ENCODE measurements around the gene FIGNL2. TPM values are rescaled to one million over a fixed set of nuclear protein-coding genes. Genes with fewer than 3 reads are reported as not detected.

FIGNL2 gene
- 1.3 TPM for total RNA-seq
- long read RNA-seq, partial matches to known transcripts: 0 of 1 reads
- long read RNA-seq, other reads (novel, unspliced or antisense): 1 of 1 reads

- no peak for DNase-seq (ENCODE audit: low spot score)
These were observed at the start of gene FIGNL2 for GRCh38 chr12:51848326-51848727. TSS of gene FIGNL2 (minus strand) at chr12:51848718. CDS start at chr12:51822413, 26,305 bp downstream.

- DNase-seq (ENCODE audit: low spot score): peak; percentile 80
These were observed 48.7 kb upstream of the FIGNL2 start for GRCh38 chr12:51897181-51897580.

- DNase-seq (ENCODE audit: low spot score): no peak
These were observed 47.7 kb upstream of the FIGNL2 start for GRCh38 chr12:51896236-51896635.

GRCh38 chr12:51895378-51896135 lies 47.0 kb upstream of the FIGNL2 start:
- peak; percentile 88 for DNase-seq (ENCODE audit: low spot score)

GRCh38 chr12:51893786-51894185 lies 45.3 kb upstream of the FIGNL2 start:
- no peak for DNase-seq (ENCODE audit: low spot score)

- no peak for DNase-seq (ENCODE audit: low spot score)
These were observed 43.3 kb upstream of the FIGNL2 start for GRCh38 chr12:51891843-51892242.

- peak; percentile 76 for DNase-seq (ENCODE audit: low spot score)
These were observed 42.1 kb upstream of the FIGNL2 start for GRCh38 chr12:51890511-51891171.

- peak; percentile 45 for DNase-seq (ENCODE audit: low spot score)
These were observed 41.6 kb upstream of the FIGNL2 start for GRCh38 chr12:51890133-51890464.

GRCh38 chr12:51889216-51890132 lies 41.0 kb upstream of the FIGNL2 start:
- DNase-seq (ENCODE audit: low spot score): peak; percentile 84

- DNase-seq (ENCODE audit: low spot score): peak; percentile 80
These were observed 40.0 kb upstream of the FIGNL2 start for GRCh38 chr12:51888316-51889215.

- DNase-seq (ENCODE audit: low spot score): peak; percentile 89
These were observed 39.2 kb upstream of the FIGNL2 start, which contains the start of gene ANKRD33 for GRCh38 chr12:51887476-51888315. TSS of gene ANKRD33 (plus strand) at chr12:51888103. CDS start at chr12:51888187, 84 bp downstream.

GRCh38 chr12:51886021-51886710 lies 37.6 kb upstream of the FIGNL2 start:
- DNase-seq (ENCODE audit: low spot score): peak; percentile 76

- DNase-seq (ENCODE audit: low spot score): peak; percentile 53
These were observed 36.9 kb upstream of the FIGNL2 start for GRCh38 chr12:51885294-51886020.

- DNase-seq (ENCODE audit: low spot score): no peak
These were observed 36.2 kb upstream of the FIGNL2 start for GRCh38 chr12:51884676-51885229.

- no peak for DNase-seq (ENCODE audit: low spot score)
These were observed 35.6 kb upstream of the FIGNL2 start for GRCh38 chr12:51883998-51884675.

- DNase-seq (ENCODE audit: low spot score): no peak
These were observed 34.8 kb upstream of the FIGNL2 start for GRCh38 chr12:51883295-51883694.

GRCh38 chr12:51879102-51879501 lies 30.6 kb upstream of the FIGNL2 start:
- peak; percentile 1 for DNase-seq (ENCODE audit: low spot score)
